Large intestine (tissue), 3 donors: ENCODE data around the gene DOCK2. TPM values are rescaled to one million over a fixed set of nuclear protein-coding genes. Genes with fewer than 3 reads are reported as not detected.

Source experiments
- DNase-seq, 2 donors: peaks; one replicate each; pipeline versions ENCODE4 v3.0.0 to v3.0.0-alpha.2; 2013
- H3K27ac ChIP-seq: one replicate; pipeline ENCODE4 v1.5.1; 2013; ENCODE audit warnings: low read length
- H3K27me3 ChIP-seq: 2 replicates; pipeline ENCODE4 v1.6.1; 2013; ENCODE audit warnings: low read length; ENCODE audit not compliant: control insufficient read depth, insufficient read depth
- H3K36me3 ChIP-seq: 2 replicates; pipeline ENCODE4 v1.6.1; 2013; ENCODE audit warnings: low read length; ENCODE audit not compliant: control insufficient read depth, insufficient read depth
- H3K4me1 ChIP-seq: one replicate; pipeline ENCODE4 v1.6.1; 2013; ENCODE audit warnings: low read length; ENCODE audit not compliant: control insufficient read depth, insufficient read depth
- H3K4me3 ChIP-seq: one replicate; pipeline ENCODE4 v1.5.1; 2013; ENCODE audit warnings: low read length
- H3K9me3 ChIP-seq: one replicate; pipeline ENCODE4 v1.6.1; 2013; ENCODE audit warnings: mild to moderate bottlenecking, low read depth, low read length, moderate library complexity; ENCODE audit not compliant: control insufficient read depth
- WGBS: methylation state at CpG from one replicate; pipeline ENCODE4 v1.1.5; 2013; ENCODE audit warnings: low lambda C conversion rate; ENCODE audit not compliant: insufficient coverage; 5-methylcytosine and 5-hydroxymethylcytosine counted together
- polyA plus RNA-seq: library from polyadenylated mRNA; unstranded; fragments of 120-200 nt; gene quantifications from one replicate; pipeline ENCODE4 v1.2.1, GENCODE V29; 2013

DOCK2 gene
- polyA plus RNA-seq, 1 donor = 6.2 TPM

GRCh38 chr5:170075696-170076095 lies 438.6 kb downstream of the DOCK2 start:
- Histone ChIP-seq H3K27me3 (peaks cover 4% of the 10 kb centered on the region), H3K9me3 (no peaks in the 10 kb centered on the region), H3K27ac (no peak overlapping the region), H3K4me1 (no peaks in the 10 kb centered on the region), H3K36me3 (no peaks in the 10 kb centered on the region), H3K4me3 (no peak overlapping the region)
- 90% methylated on average over 2 of the region's 7 CpGs for WGBS
- DNase-seq = no peak

DNA sequence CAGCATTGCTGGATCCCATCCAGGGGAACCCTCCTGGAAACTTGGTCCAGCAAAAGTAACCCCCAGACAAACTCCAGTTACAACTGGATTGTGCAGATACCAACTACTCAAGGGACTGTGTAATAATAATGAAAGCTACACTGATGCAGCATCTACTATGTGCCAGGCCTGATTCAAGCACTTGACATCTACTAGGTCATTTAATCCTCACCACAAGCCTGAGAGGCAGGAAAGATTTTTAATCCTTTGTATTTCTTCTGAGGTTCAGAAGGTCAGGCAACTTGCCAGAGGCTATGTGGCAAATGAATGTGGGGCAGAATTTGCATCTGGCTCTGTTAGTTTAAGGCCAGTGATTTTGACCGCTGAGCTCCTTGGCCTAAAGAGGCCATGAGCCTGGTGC lies 439.1 kb downstream of the DOCK2 start:
- no peaks in the 10 kb centered on the region for H3K36me3 ChIP-seq
- H3K27ac ChIP-seq = no peak overlapping the region
- DNase-seq = no peak
- H3K9me3 ChIP-seq = no peaks in the 10 kb centered on the region
- no peak overlapping the region for H3K4me3 ChIP-seq
- no peaks in the 10 kb centered on the region for H3K4me1 ChIP-seq
- peaks cover 4% of the 10 kb centered on the region for H3K27me3 ChIP-seq
- WGBS = no CpG with 5 or more reads among the region's 1 CpG

DNA sequence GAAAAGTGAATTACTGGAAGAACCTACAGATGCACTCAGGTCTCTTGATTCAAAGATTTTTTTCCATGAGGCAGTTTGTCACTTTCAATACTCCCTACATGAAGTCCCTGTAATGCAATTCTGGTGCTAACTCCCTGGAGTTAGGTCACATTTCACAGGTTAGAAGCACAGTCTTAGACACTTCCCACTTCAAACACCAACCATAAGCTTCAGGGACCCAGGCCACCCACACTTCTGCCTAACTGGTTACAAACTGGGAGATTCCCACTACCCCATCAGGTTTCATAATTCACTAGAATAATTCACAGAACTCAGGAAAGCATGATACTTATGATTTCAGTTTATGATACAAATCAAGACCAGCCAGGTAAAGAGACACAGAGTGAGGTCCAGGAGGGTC lies 439.7 kb downstream of the DOCK2 start:
- H3K4me3 ChIP-seq = no peak overlapping the region
- DNase-seq = no peak
- H3K4me1 ChIP-seq = no peaks in the 10 kb centered on the region
- H3K27ac ChIP-seq = no peak overlapping the region
- H3K9me3 ChIP-seq = no peaks in the 10 kb centered on the region
- peaks cover 4% of the 10 kb centered on the region for H3K27me3 ChIP-seq
- no peaks in the 10 kb centered on the region for H3K36me3 ChIP-seq

DNA sequence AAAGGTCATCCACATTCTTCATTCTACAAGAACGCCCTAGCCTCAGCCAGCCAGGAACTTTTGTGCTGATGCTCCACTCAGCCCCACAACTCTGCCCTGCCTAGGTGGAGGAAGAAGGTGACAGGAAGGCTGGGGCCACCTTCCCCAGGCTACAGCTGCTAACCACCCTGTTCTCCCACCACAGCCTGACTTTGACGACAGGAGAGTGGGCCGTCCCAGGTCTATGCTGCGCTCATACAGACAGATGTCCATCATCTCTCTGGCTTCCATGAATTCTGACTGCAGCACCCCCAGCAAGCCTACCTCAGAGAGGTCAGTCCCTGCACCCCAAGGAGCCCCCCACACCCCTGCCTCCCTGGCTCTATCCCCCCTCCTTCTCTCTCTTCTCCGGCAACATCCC lies 440.5 kb downstream of the DOCK2 start:
- H3K36me3 ChIP-seq = no peaks in the 10 kb centered on the region
- H3K9me3 ChIP-seq = no peaks in the 10 kb centered on the region
- H3K27me3 ChIP-seq = peaks cover 4% of the 10 kb centered on the region
- no CpG with 5 or more reads among the region's 5 CpGs for WGBS
- H3K4me1 ChIP-seq = no peaks in the 10 kb centered on the region
- H3K27ac ChIP-seq = no peak overlapping the region
- no peak overlapping the region for H3K4me3 ChIP-seq
- no peak for DNase-seq

- H3K36me3 ChIP-seq = no peaks in the 10 kb centered on the region
- H3K4me1 ChIP-seq = no peaks in the 10 kb centered on the region
- H3K9me3 ChIP-seq = no peaks in the 10 kb centered on the region
- no peak overlapping the region for H3K4me3 ChIP-seq
- no peak overlapping the region for H3K27ac ChIP-seq
- 50% methylated on average over 1 of the region's 3 CpGs for WGBS
- no peak for DNase-seq
- peaks cover 4% of the 10 kb centered on the region for H3K27me3 ChIP-seq
These were observed 441.4 kb downstream of the DOCK2 start for GRCh38 chr5:170078458-170078857.

DNA sequence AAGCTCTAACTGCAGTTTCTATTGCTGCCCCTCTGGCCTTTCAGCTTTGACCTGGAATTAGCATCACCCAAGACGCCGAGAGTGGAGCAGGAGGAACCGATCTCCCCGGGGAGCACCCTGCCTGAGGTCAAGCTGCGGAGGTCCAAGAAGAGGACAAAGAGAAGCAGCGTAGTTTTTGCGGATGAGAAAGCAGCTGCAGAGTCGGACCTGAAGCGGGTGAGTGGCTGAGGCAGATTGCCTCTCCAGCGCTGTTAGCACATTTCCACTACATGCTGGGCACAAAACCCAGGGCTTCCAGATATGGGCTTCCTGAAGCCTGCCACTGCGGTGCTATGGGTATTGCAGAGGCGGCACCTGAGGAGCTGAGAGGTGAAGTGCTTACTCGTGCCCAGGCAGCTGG lies 441.9 kb downstream of the DOCK2 start:
- no CpG with 5 or more reads among the region's 13 CpGs for whole genome bisulfite sequencing
- Histone ChIP-seq H3K9me3 (no peaks in the 10 kb centered on the region), H3K36me3 (no peaks in the 10 kb centered on the region), H3K4me1 (no peaks in the 10 kb centered on the region), H3K27ac (no peak overlapping the region), H3K27me3 (peaks cover 4% of the 10 kb centered on the region), H3K4me3 (no peak overlapping the region)
- no peak for DNase-seq

- H3K27ac ChIP-seq = no peak overlapping the region
- DNase-seq = no peak
- H3K9me3 ChIP-seq = no peaks in the 10 kb centered on the region
- no CpG with 5 or more reads among the region's 1 CpG for WGBS
- H3K36me3 ChIP-seq = no peaks in the 10 kb centered on the region
- no peaks in the 10 kb centered on the region for H3K27me3 ChIP-seq
- no peaks in the 10 kb centered on the region for H3K4me1 ChIP-seq
- no peak overlapping the region for H3K4me3 ChIP-seq
These were observed 443.1 kb downstream of the DOCK2 start for GRCh38 chr5:170080217-170080616.

- no peak overlapping the region for H3K27ac ChIP-seq
- no peaks in the 10 kb centered on the region for H3K9me3 ChIP-seq
- H3K4me1 ChIP-seq = no peaks in the 10 kb centered on the region
- H3K4me3 ChIP-seq = no peak overlapping the region
- DNase-seq = no peak
- no peaks in the 10 kb centered on the region for H3K27me3 ChIP-seq
- no CpG with 5 or more reads among the region's 8 CpGs for WGBS
- no peaks in the 10 kb centered on the region for H3K36me3 ChIP-seq
These were observed 443.8 kb downstream of the DOCK2 start for GRCh38 chr5:170080786-170081445.

- 100% methylated on average over 1 of the region's 4 CpGs for WGBS
- Histone ChIP-seq H3K27ac (no peak overlapping the region), H3K27me3 (no peaks in the 10 kb centered on the region), H3K4me1 (no peaks in the 10 kb centered on the region), H3K9me3 (no peaks in the 10 kb centered on the region), H3K36me3 (no peaks in the 10 kb centered on the region), H3K4me3 (no peak overlapping the region)
- DNase-seq = no peak
These were observed 444.5 kb downstream of the DOCK2 start for GRCh38 chr5:170081616-170082015.

DNA sequence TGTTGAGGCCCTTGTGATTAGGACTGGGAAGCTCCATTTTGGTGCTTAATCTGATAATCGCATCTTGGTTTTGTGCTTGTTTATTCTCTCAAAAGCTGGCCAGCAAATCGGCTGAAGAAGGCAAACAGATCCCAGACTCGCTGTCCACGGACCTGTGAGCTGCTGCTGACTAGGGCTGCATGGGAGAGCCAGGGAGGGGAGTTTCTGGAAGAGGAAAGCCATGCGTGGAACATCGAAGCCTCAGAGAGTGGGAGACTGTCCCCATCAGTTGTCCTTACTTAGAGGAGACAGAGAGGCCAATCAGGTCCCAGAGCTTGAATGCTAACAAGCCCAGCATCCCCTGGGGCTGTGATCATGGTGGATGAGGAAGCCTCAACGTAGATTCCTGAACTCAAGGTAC lies 445.6 kb downstream of the DOCK2 start:
- Histone ChIP-seq H3K36me3 (no peaks in the 10 kb centered on the region), H3K9me3 (no peaks in the 10 kb centered on the region), H3K27me3 (no peaks in the 10 kb centered on the region), H3K4me3 (no peak overlapping the region), H3K27ac (no peak overlapping the region), H3K4me1 (no peaks in the 10 kb centered on the region)
- no CpG with 5 or more reads among the region's 7 CpGs for WGBS
- DNase-seq = no peak

GRCh38 chr5:170087168-170087817 lies 450.2 kb downstream of the DOCK2 start:
- no CpG with 5 or more reads among the region's 3 CpGs for WGBS
- no peaks in the 10 kb centered on the region for H3K36me3 ChIP-seq
- no peak overlapping the region for H3K4me3 ChIP-seq
- DNase-seq = no peak
- no peaks in the 10 kb centered on the region for H3K4me1 ChIP-seq
- no peak overlapping the region for H3K27ac ChIP-seq
- peaks cover 2% of the 10 kb centered on the region for H3K27me3 ChIP-seq
- H3K9me3 ChIP-seq = no peaks in the 10 kb centered on the region
